ENCODE data around the gene PMEL. TPM values are rescaled to one million over a fixed set of nuclear protein-coding genes. Genes with fewer than 3 reads are reported as not detected.

PMEL gene
- total and polyA plus RNA-seq, 9 of the 15 experiments (the other 6 are each of a cell fraction or from before 2014, with no cell fraction given), result 0.36 to 2.0 (median 0.98) TPM

- TF ChIP-seq ZNF239 (CRISPR knock-in tag; IDR thresholded peaks at IDR 0.05), result no peak
- TF ChIP-seq MAFG (tag; conservative IDR thresholded peaks at IDR 0.05), result no peak
These were observed 59.8 kb downstream of the PMEL start (continued) for GRCh38 chr12:55906056-55906455.

Other genes starting within 250 kb of the PMEL start
Only the 7 nearest of the 23 such genes appear.
- 45.0 and 52.8 TPM in 2 replicates for gene PYM1, start 38.1 kb downstream of the PMEL start, total RNA-seq (2014; rRNA removed)
- gene PYM1, start 38.1 kb downstream of the PMEL start, total RNA-seq (2014; rRNA removed; fragmentation: Illumina TruSeq; extraction: Trizol), result 32.6 and 33.1 TPM in 2 replicates
- 30.8 and 34.1 TPM in 2 replicates for gene PYM1, start 38.1 kb downstream of the PMEL start, total RNA-seq (2015; rRNA removed; fragmentation: Illumina TruSeq; extraction: Trizol)
- gene PYM1, start 38.1 kb downstream of the PMEL start, total RNA-seq (2021), result 31.2 and 32.4 TPM in 2 replicates
- gene PYM1, start 38.1 kb downstream of the PMEL start, polyA plus RNA-seq (2011; rRNA removed), result 39.1 and 43.2 TPM in 2 replicates
- gene PYM1, start 38.1 kb downstream of the PMEL start, polyA plus RNA-seq (2014; fragmentation: Illumina TruSeq; extraction: Trizol), result 36.0 and 37.7 TPM in 2 replicates
- gene PYM1, start 38.1 kb downstream of the PMEL start, polyA plus RNA-seq (2014; fragmentation: Nextera tagmentation; extraction: Ambion mirVana), result 10 to 100 TPM; 29.0 to 32.6 TPM
- gene PYM1, start 38.1 kb downstream of the PMEL start, polyA plus RNA-seq (2014; rRNA removed), result 46.3 and 51.3 TPM in 2 replicates
- 6.2 and 7.6 TPM in 2 replicates for gene DGKA, start 34.9 kb downstream of the PMEL start, total RNA-seq (2014; rRNA removed)
- 8.2 and 8.4 TPM in 2 replicates for gene DGKA, start 34.9 kb downstream of the PMEL start, total RNA-seq (2014; rRNA removed; fragmentation: Illumina TruSeq; extraction: Trizol)
- gene DGKA, start 34.9 kb downstream of the PMEL start, total RNA-seq (2015; rRNA removed; fragmentation: Illumina TruSeq; extraction: Trizol), result 5.3 and 6.0 TPM in 2 replicates
- gene DGKA, start 34.9 kb downstream of the PMEL start, total RNA-seq (2021), result 11.0 and 11.1 TPM in 2 replicates
- gene DGKA, start 34.9 kb downstream of the PMEL start, polyA plus RNA-seq (2011; rRNA removed), result 5.8 and 10.7 TPM in 2 replicates
- gene DGKA, start 34.9 kb downstream of the PMEL start, polyA plus RNA-seq (2014; fragmentation: Illumina TruSeq; extraction: Trizol), result 9.3 and 10.1 TPM in 2 replicates
- 1 to 10 TPM; 3.4 to 4.7 TPM for gene DGKA, start 34.9 kb downstream of the PMEL start, polyA plus RNA-seq (2014; fragmentation: Nextera tagmentation; extraction: Ambion mirVana)
- 12.4 and 13.8 TPM in 2 replicates for gene DGKA, start 34.9 kb downstream of the PMEL start, polyA plus RNA-seq (2014; rRNA removed)
- 83.6 and 101 TPM in 2 replicates for gene CDK2, start 788 bp upstream of the PMEL start, total RNA-seq (2014; rRNA removed)
- gene CDK2, start 788 bp upstream of the PMEL start, total RNA-seq (2014; rRNA removed; fragmentation: Illumina TruSeq; extraction: Trizol), result 96.5 and 116 TPM in 2 replicates
- gene CDK2, start 788 bp upstream of the PMEL start, total RNA-seq (2015; rRNA removed; fragmentation: Illumina TruSeq; extraction: Trizol), result 106 and 111 TPM in 2 replicates
- gene CDK2, start 788 bp upstream of the PMEL start, total RNA-seq (2021), result 110 and 133 TPM in 2 replicates
- gene CDK2, start 788 bp upstream of the PMEL start, polyA plus RNA-seq (2011; rRNA removed), result 200 and 213 TPM in 2 replicates
- gene CDK2, start 788 bp upstream of the PMEL start, polyA plus RNA-seq (2014; fragmentation: Illumina TruSeq; extraction: Trizol), result 129 and 166 TPM in 2 replicates
- 10 to 100 TPM; 17.4 to 26.4 TPM for gene CDK2, start 788 bp upstream of the PMEL start, polyA plus RNA-seq (2014; fragmentation: Nextera tagmentation; extraction: Ambion mirVana)
- gene CDK2, start 788 bp upstream of the PMEL start, polyA plus RNA-seq (2014; rRNA removed), result 109 and 114 TPM in 2 replicates
- 14.3 and 18.2 TPM in 2 replicates for gene RAB5B, start 8.0 kb upstream of the PMEL start, total RNA-seq (2014; rRNA removed)
- 24.7 and 25.2 TPM in 2 replicates for gene RAB5B, start 8.0 kb upstream of the PMEL start, total RNA-seq (2014; rRNA removed; fragmentation: Illumina TruSeq; extraction: Trizol)
- gene RAB5B, start 8.0 kb upstream of the PMEL start, total RNA-seq (2015; rRNA removed; fragmentation: Illumina TruSeq; extraction: Trizol), result 20.8 and 22.0 TPM in 2 replicates
- 33.7 and 35.1 TPM in 2 replicates for gene RAB5B, start 8.0 kb upstream of the PMEL start, total RNA-seq (2021)
- gene RAB5B, start 8.0 kb upstream of the PMEL start, polyA plus RNA-seq (2011; rRNA removed), result 73.8 and 79.6 TPM in 2 replicates
- 39.7 and 49.4 TPM in 2 replicates for gene RAB5B, start 8.0 kb upstream of the PMEL start, polyA plus RNA-seq (2014; fragmentation: Illumina TruSeq; extraction: Trizol)
- 10 to 100 TPM in 1 of 2 experiments, 1 to 10 TPM in 1; 6.8 to 12.2 TPM for gene RAB5B, start 8.0 kb upstream of the PMEL start, polyA plus RNA-seq (2014; fragmentation: Nextera tagmentation; extraction: Ambion mirVana)
- 29.5 and 37.1 TPM in 2 replicates for gene RAB5B, start 8.0 kb upstream of the PMEL start, polyA plus RNA-seq (2014; rRNA removed)
- gene SUOX, start 31.2 kb upstream of the PMEL start, total RNA-seq (2014; rRNA removed), result 21.3 and 30.1 TPM in 2 replicates
- 18.1 and 22.9 TPM in 2 replicates for gene SUOX, start 31.2 kb upstream of the PMEL start, total RNA-seq (2014; rRNA removed; fragmentation: Illumina TruSeq; extraction: Trizol)
- 29.9 and 30.0 TPM in 2 replicates for gene SUOX, start 31.2 kb upstream of the PMEL start, total RNA-seq (2015; rRNA removed; fragmentation: Illumina TruSeq; extraction: Trizol)
- 23.7 and 25.8 TPM in 2 replicates for gene SUOX, start 31.2 kb upstream of the PMEL start, total RNA-seq (2021)
- 31.2 and 31.5 TPM in 2 replicates for gene SUOX, start 31.2 kb upstream of the PMEL start, polyA plus RNA-seq (2011; rRNA removed)
- 32.2 and 39.7 TPM in 2 replicates for gene SUOX, start 31.2 kb upstream of the PMEL start, polyA plus RNA-seq (2014; fragmentation: Illumina TruSeq; extraction: Trizol)
- gene SUOX, start 31.2 kb upstream of the PMEL start, polyA plus RNA-seq (2014; fragmentation: Nextera tagmentation; extraction: Ambion mirVana), result 10 to 100 TPM in 1 of 2 experiments, 1 to 10 TPM in 1; 9.2 to 21.6 TPM
- gene SUOX, start 31.2 kb upstream of the PMEL start, polyA plus RNA-seq (2014; rRNA removed), result 25.4 and 27.9 TPM in 2 replicates
- 1.9 and 3.9 TPM in 2 replicates for gene IKZF4, start 55.0 kb upstream of the PMEL start, total RNA-seq (2014; rRNA removed)
- 2.8 TPM in 2 replicates for gene IKZF4, start 55.0 kb upstream of the PMEL start, total RNA-seq (2014; rRNA removed; fragmentation: Illumina TruSeq; extraction: Trizol)
- gene IKZF4, start 55.0 kb upstream of the PMEL start, total RNA-seq (2015; rRNA removed; fragmentation: Illumina TruSeq; extraction: Trizol), result 3.6 and 4.6 TPM in 2 replicates
- 16.0 and 16.3 TPM in 2 replicates for gene IKZF4, start 55.0 kb upstream of the PMEL start, total RNA-seq (2021)
- 6.7 and 8.2 TPM in 2 replicates for gene IKZF4, start 55.0 kb upstream of the PMEL start, polyA plus RNA-seq (2011; rRNA removed)
- gene IKZF4, start 55.0 kb upstream of the PMEL start, polyA plus RNA-seq (2014; fragmentation: Illumina TruSeq; extraction: Trizol), result 13.5 and 16.0 TPM in 2 replicates
- gene IKZF4, start 55.0 kb upstream of the PMEL start, polyA plus RNA-seq (2014; fragmentation: Nextera tagmentation; extraction: Ambion mirVana), result 1 to 10 TPM; 2.8 to 3.6 TPM
- gene IKZF4, start 55.0 kb upstream of the PMEL start, polyA plus RNA-seq (2014; rRNA removed), result 6.4 and 10.2 TPM in 2 replicates
- gene RPS26, start 75.9 kb upstream of the PMEL start, total RNA-seq (2014; rRNA removed), result 352 and 493 TPM in 2 replicates
- gene RPS26, start 75.9 kb upstream of the PMEL start, total RNA-seq (2014; rRNA removed; fragmentation: Illumina TruSeq; extraction: Trizol), result 788 and 907 TPM in 2 replicates
- 746 and 852 TPM in 2 replicates for gene RPS26, start 75.9 kb upstream of the PMEL start, total RNA-seq (2015; rRNA removed; fragmentation: Illumina TruSeq; extraction: Trizol)
- 59.8 and 70.2 TPM in 2 replicates for gene RPS26, start 75.9 kb upstream of the PMEL start, total RNA-seq (2021)
- 376 and 443 TPM in 2 replicates for gene RPS26, start 75.9 kb upstream of the PMEL start, polyA plus RNA-seq (2011; rRNA removed)
- 658 and 1,033 TPM in 2 replicates for gene RPS26, start 75.9 kb upstream of the PMEL start, polyA plus RNA-seq (2014; fragmentation: Illumina TruSeq; extraction: Trizol)
- 1,000 to 10,000 TPM; 1,319 to 1,589 TPM for gene RPS26, start 75.9 kb upstream of the PMEL start, polyA plus RNA-seq (2014; fragmentation: Nextera tagmentation; extraction: Ambion mirVana)
- 403 and 523 TPM in 2 replicates for gene RPS26, start 75.9 kb upstream of the PMEL start, polyA plus RNA-seq (2014; rRNA removed)